Activated T-helper 2 cell treated with anti-CD3 and anti-CD28 coated beads, Interferon-gamma antibody, Interleukin-2, Interleukin-4, amounts not matched to agents 10 μg/mL and 5 μg/mL and 100 μg/mL, durations not matched to agents 14 hours and 24 hours and 36 hours (primary cell): Measurements from ENCODE around the gene LDLRAD3. TPM values are rescaled to one million over a fixed set of nuclear protein-coding genes. Genes with fewer than 3 reads are reported as not detected.
"Not testable (repeated sequence)": the region's sequence is repeated elsewhere in the genome, so short reads cannot be mapped to it uniquely, and the experiment has no call there.

Source experiments
- DNase-seq: peaks from one replicate; pipeline ENCODE4 v3.0.0; 2021; ENCODE audit warnings: low spot score
- H3K27ac Mint-ChIP-seq: one replicate; pipeline ENCODE4 v1.8.0; 2021; ENCODE audit warnings: mixed read lengths
- H3K27me3 Mint-ChIP-seq: one replicate; pipeline ENCODE4 v1.8.0; 2021; ENCODE audit warnings: low read depth, mixed read lengths
- H3K36me3 Mint-ChIP-seq: one replicate; pipeline ENCODE4 v1.8.0; 2021; ENCODE audit warnings: low read depth, mixed read lengths
- H3K4me1 Mint-ChIP-seq: one replicate; pipeline ENCODE4 v1.8.0; 2021; ENCODE audit warnings: low read depth, mixed read lengths
- H3K4me3 Mint-ChIP-seq: one replicate; pipeline ENCODE4 v1.8.0; 2021; ENCODE audit warnings: low read depth, mild to moderate bottlenecking, moderate library complexity, mixed read lengths
- H3K9me3 Mint-ChIP-seq: one replicate; pipeline ENCODE4 v1.8.0; 2021; ENCODE audit warnings: mixed read lengths
- intact Hi-C: fragments of 100-400 bp; cut with micrococcal nuclease; formaldehyde crosslinking; loops from one replicate; pipeline ENCODE4 v1.15.1; 2023
- total RNA-seq: library from RNA; stranded (reverse); gene quantifications from 2 replicates; pipeline ENCODE4 v1.2.3, GENCODE V29; 2022

The LDLRAD3 gene, protein sequence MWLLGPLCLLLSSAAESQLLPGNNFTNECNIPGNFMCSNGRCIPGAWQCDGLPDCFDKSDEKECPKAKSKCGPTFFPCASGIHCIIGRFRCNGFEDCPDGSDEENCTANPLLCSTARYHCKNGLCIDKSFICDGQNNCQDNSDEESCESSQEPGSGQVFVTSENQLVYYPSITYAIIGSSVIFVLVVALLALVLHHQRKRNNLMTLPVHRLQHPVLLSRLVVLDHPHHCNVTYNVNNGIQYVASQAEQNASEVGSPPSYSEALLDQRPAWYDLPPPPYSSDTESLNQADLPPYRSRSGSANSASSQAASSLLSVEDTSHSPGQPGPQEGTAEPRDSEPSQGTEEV
- 0.76 and 1.4 TPM in 2 replicates for total RNA-seq

- Mint-ChIP-seq H3K9me3 (no peaks in the 10 kb centered on the region), H3K4me3 (peak within 1 kb of the TSS; percentile 82), H3K4me1 (peaks cover 8% of the 10 kb centered on the region), H3K36me3 (no peaks in the 10 kb centered on the region), H3K27me3 (peaks cover 53% of the 10 kb centered on the region), H3K27ac (peak within 1 kb of the TSS; percentile 14)
- DNase-seq: peak; percentile 9
- intact Hi-C loops: loop anchor here (10.0 kb wide), 2 partner anchors 59 to 329 kb away; partner anchors contain the start of gene FJX1
Observed at GRCh38 chr11:35943713-35944502, at the start of gene LDLRAD3. Gene LDLRAD3, plus strand, starts transcription at chr11:35944062. Its CDS starts 37 bp downstream, at chr11:35944099.

GRCh38 chr11:35897019-35897418, 46.8 kb upstream of the LDLRAD3 start:
- Mint-ChIP-seq H3K27ac (no peak overlapping the region), H3K4me1 (no peaks in the 10 kb centered on the region), H3K27me3 (no peaks in the 10 kb centered on the region), H3K36me3 (no peaks in the 10 kb centered on the region), H3K4me3 (no peak overlapping the region), H3K9me3 (peaks cover 5% of the 10 kb centered on the region)
- no peak for DNase-seq
- intact Hi-C loops: no loop called here

- no peak overlapping the region for H3K4me3 Mint-ChIP-seq
Observed at GRCh38 chr11:35902961-35903360, 40.9 kb upstream of the LDLRAD3 start.

DNA sequence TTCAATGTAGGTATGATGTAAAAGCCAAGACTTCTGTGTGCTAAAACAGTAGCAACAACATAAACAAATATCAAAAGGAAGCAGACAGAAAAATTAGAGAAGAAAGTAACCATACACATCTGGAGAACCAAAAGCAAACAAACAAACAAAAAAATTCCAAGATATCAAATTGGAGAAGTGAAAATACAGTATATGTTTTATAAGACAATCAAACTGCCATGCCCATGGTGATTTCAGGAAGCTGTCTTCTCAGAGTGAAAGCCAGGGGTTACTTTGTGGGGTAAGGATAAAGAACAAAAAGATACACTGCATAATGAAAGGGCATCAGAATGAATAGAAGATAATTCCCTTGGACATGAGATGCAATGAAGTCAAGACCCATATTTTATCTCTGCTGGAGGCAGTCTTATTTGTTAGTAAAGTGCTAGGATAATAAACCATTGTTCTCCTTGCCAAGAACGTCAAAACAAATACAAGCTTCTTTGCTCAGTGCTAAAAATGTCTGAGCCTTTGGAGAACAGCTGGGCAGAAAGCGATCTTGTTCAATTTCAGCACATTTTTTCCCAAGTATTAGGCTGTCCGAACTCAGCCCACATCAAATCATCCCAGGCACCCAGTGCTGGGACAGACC, 38.1 kb upstream of the LDLRAD3 start:
- Mint-ChIP-seq H3K27ac (no peak overlapping the region), H3K36me3 (no peaks in the 10 kb centered on the region), H3K4me1 (peaks cover 11% of the 10 kb centered on the region), H3K9me3 (peaks cover 16% of the 10 kb centered on the region), H3K4me3 (no peak overlapping the region), H3K27me3 (peaks cover 13% of the 10 kb centered on the region)
- intact Hi-C loops: no loop called here
- DNase-seq: no peak

More at GRCh38 chr11:35902961-35903360, 40.9 kb upstream of the LDLRAD3 start:
- Mint-ChIP-seq H3K9me3 (peaks cover 16% of the 10 kb centered on the region), H3K27ac (no peak overlapping the region), H3K4me1 (peaks cover 8% of the 10 kb centered on the region), H3K27me3 (peaks cover 10% of the 10 kb centered on the region), H3K36me3 (no peaks in the 10 kb centered on the region)
- intact Hi-C loops: no loop called here
- no peak for DNase-seq

DNA sequence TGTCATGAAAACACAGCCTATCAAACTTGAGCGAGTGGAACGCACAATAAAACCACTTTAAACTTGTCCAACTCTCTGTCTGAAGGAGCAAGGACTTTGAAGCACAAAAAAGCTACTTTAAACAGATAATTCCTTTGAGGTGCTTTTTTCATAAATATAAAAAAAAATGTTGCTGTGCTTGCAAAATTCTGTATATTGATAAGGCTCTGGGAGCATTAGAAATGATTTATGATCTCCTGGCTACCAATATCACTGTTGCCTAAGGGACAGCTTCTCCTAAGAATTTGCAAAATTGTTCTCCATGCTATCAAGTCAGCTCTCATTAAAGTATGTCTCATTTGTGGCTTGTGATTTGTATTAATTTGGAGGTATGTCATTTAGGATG, 37.6 kb upstream of the LDLRAD3 start:
- peaks cover 11% of the 10 kb centered on the region for H3K4me1 Mint-ChIP-seq
- no peaks in the 10 kb centered on the region for H3K36me3 Mint-ChIP-seq
- intact Hi-C loops: no loop called here
- H3K27me3 Mint-ChIP-seq: peaks cover 13% of the 10 kb centered on the region
- no peak overlapping the region for H3K4me3 Mint-ChIP-seq
- H3K9me3 Mint-ChIP-seq: peaks cover 12% of the 10 kb centered on the region
- DNase-seq: no peak
- no peak overlapping the region for H3K27ac Mint-ChIP-seq

DNA sequence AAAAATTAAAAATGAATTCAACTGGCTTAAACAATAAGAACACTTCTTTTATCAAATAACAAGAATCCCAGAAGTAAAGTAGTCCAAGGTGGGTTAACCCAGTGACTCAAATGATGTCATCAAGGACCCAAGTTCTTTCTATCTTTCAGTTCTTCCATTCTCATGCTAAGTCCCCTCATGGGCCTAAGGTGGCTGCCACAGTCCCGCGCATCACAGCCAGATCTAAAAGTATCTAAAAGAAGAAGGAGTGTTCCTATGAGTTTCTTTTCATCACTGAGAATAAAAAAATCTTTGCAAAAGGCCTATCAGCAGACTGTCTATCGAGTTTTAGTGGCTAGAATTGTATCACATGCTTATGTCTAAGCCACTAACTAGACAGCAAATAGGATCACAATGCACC, 37.2 kb upstream of the LDLRAD3 start:
- no peak for DNase-seq
- H3K4me3 Mint-ChIP-seq: no peak overlapping the region
- H3K27ac Mint-ChIP-seq: no peak overlapping the region
- H3K4me1 Mint-ChIP-seq: peaks cover 15% of the 10 kb centered on the region
- H3K36me3 Mint-ChIP-seq: no peaks in the 10 kb centered on the region
- H3K27me3 Mint-ChIP-seq: peaks cover 13% of the 10 kb centered on the region
- intact Hi-C loops: no loop called here
- H3K9me3 Mint-ChIP-seq: peaks cover 11% of the 10 kb centered on the region

DNA sequence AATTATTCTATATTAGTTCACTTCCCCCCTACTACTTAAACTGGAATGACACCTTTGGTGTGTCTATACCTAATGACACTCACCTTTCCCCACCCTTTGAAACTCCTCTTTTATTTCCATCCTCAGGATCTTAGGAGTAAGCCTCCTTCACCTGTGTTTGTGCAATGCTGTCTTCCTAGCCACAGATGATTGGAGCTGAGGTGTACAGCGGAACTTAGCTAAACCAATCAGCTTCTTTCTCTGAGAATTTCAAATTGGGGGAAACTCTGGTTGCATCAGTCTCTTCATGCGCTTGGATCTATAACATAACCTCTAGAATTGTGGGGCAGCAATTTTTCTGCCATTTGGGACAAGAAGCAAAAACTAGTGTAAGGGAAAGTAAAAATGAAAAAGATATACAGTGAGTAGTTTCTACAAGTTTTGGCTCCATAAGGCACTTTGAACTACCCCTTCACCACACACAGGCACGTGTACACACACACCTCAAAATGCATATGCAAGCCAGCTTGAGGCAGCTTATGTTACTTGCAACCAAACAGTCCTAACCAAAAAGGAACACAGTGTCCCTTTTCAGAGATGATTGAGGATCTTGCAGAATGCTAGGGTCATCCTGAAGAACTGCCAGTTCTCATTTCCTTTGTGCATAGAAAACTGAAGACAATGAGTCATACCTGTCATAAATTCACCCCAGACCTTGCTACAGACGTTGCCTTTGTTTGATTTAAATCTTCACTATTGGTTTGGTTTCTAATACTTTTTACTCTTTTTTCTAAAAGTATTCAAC, 36.0 kb upstream of the LDLRAD3 start:
- intact Hi-C loops: no loop called here
- peaks cover 13% of the 10 kb centered on the region for H3K27me3 Mint-ChIP-seq
- no peaks in the 10 kb centered on the region for H3K36me3 Mint-ChIP-seq
- no peak for DNase-seq
- H3K4me3 Mint-ChIP-seq: no peak overlapping the region
- peaks cover 17% of the 10 kb centered on the region for H3K4me1 Mint-ChIP-seq
- H3K9me3 Mint-ChIP-seq: peaks cover 7% of the 10 kb centered on the region
- H3K27ac Mint-ChIP-seq: no peak overlapping the region

GRCh38 chr11:35908432-35908771, 35.5 kb upstream of the LDLRAD3 start:
- H3K36me3 Mint-ChIP-seq, DNase-seq, intact Hi-C loops, H3K27ac Mint-ChIP-seq, H3K4me3 Mint-ChIP-seq, H3K9me3 Mint-ChIP-seq: not testable (repeated sequence)
- H3K4me1 Mint-ChIP-seq: peaks cover 17% of the 10 kb centered on the region
- H3K27me3 Mint-ChIP-seq: peaks cover 13% of the 10 kb centered on the region

GRCh38 chr11:35909511-35910265, 34.2 kb upstream of the LDLRAD3 start:
- no peak overlapping the region for H3K4me3 Mint-ChIP-seq
- H3K4me1 Mint-ChIP-seq: peaks cover 17% of the 10 kb centered on the region
- no peak overlapping the region for H3K27ac Mint-ChIP-seq
- no peaks in the 10 kb centered on the region for H3K36me3 Mint-ChIP-seq
- peaks cover 13% of the 10 kb centered on the region for H3K27me3 Mint-ChIP-seq
- DNase-seq: no peak
- no peaks in the 10 kb centered on the region for H3K9me3 Mint-ChIP-seq
- intact Hi-C loops: no loop called here

DNA sequence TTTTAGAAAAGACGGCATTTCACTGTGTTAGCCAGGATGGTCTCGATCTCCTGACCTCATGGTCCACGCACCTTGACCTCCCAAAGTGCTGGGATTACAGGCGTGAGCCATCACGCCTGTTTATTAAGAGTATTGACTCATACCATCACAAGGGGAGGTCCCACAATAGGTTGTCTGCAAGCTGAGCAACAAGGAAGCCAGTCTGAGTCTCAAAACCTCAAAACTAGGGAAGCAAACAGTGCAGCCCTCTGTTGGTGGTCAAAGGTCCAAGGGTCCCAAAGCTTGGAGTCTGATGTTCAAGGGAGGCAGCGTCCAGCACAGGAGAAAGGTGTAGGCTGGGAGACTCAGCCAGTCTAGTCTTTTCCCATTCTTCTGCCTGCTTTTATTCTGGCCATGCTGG, 32.8 kb upstream of the LDLRAD3 start:
- Mint-ChIP-seq H3K4me3 (no peak overlapping the region), H3K27me3 (peaks cover 9% of the 10 kb centered on the region), H3K9me3 (no peaks in the 10 kb centered on the region), H3K4me1 (peaks cover 14% of the 10 kb centered on the region), H3K36me3 (no peaks in the 10 kb centered on the region), H3K27ac (no peak overlapping the region)
- no peak for DNase-seq
- intact Hi-C loops: no loop called here

DNA sequence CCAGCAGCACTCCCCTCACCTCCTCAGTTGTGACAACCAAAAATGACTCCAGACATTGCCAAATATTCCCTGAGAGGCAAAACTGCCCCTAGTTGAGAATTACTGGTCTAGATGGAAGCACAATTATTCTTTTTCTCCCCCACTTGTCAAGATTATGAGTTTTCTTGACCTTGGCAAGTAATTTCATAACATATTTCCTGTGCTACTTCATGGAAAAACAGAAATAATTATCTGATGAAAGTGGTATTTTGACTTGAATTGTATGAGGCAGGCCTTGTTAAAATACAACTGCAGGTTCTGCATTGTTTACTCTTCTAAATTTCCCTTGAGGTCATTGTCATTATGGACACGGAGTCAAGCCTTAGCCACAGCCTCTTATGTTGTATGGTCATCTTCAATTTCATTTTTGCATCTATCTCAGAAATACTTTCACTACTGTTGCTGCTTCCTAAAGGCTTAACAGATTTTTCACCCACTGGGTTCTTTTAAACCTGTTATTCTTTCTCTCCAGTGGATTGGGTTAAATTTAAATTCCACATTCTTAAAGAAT, 32.2 kb upstream of the LDLRAD3 start:
- Mint-ChIP-seq H3K27me3 (peaks cover 7% of the 10 kb centered on the region), H3K4me1 (peaks cover 14% of the 10 kb centered on the region), H3K4me3 (no peak overlapping the region), H3K27ac (no peak overlapping the region), H3K9me3 (no peaks in the 10 kb centered on the region), H3K36me3 (no peaks in the 10 kb centered on the region)
- intact Hi-C loops: no loop called here
- DNase-seq: no peak

- intact Hi-C loops, H3K9me3 Mint-ChIP-seq, H3K36me3 Mint-ChIP-seq, H3K27ac Mint-ChIP-seq, H3K27me3 Mint-ChIP-seq, DNase-seq, H3K4me3 Mint-ChIP-seq: not testable (repeated sequence)
- peaks cover 14% of the 10 kb centered on the region for H3K4me1 Mint-ChIP-seq
Observed at GRCh38 chr11:35912436-35912835, 31.4 kb upstream of the LDLRAD3 start.
